UCSD-AML1 (cell line): ENCODE results near the gene HRH1.

Source experiments
- DNase-seq: peaks from one replicate; lab custom pipeline; 2025; ENCODE audit not compliant: unreplicated experiment; lab: John Stamatoyannopoulos, UW

HRH1 gene

DNA sequence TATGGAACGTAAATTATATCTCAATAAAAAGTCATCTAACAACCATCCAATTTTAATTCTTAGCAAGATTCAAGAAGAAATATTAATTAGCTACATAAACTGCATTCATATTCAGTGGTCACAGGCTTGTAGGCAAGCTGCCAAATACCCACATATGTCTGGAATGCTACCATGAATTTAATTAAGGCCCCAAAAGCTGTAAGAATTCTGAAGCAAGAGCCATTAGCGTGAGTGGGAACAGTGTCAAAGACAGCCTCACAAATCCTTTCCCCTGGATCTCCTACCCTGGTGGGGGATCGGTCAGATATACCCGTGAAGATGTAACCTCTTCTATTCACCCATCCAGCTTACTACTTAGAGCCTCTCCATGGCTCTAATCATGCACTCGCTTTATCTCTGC lies 157.9 kb downstream of the HRH1 start:
- DNase-seq = no peak
